GM10248 (cell line): ENCODE measurements around the gene NFE2L3.

Experiments used
- CTCF ChIA-PET: fragments of 300-600 bp; sonication (Branson Sonifier 250); formaldehyde crosslinking; extraction: SDS; loops from one replicate; lab custom pipeline; 2021; ENCODE audit warnings: antibody characterized with exemption; lab: Yijun Ruan, JAX
- POLR2A ChIA-PET: fragments of 350-650 bp; sonication (Branson Sonifier 250); formaldehyde crosslinking; extraction: SDS; loops from one replicate; lab custom pipeline; 2020; ENCODE audit warnings: antibody characterized with exemption; lab: Yijun Ruan, JAX
- DNase-seq: peaks from one replicate; pipeline ENCODE4 v3.0.0; 2012; ENCODE audit errors: extremely low spot score
- TF ChIP-seq, protein P1 (sequence below): IDR thresholded peaks from 2 replicates; pipeline ENCODE4 v1.5.1; 2012; ENCODE audit warnings: mild to moderate bottlenecking, low read depth; ENCODE audit errors: extremely low read depth, missing control alignments, control extremely low read depth

NFE2L3 gene

DNA sequence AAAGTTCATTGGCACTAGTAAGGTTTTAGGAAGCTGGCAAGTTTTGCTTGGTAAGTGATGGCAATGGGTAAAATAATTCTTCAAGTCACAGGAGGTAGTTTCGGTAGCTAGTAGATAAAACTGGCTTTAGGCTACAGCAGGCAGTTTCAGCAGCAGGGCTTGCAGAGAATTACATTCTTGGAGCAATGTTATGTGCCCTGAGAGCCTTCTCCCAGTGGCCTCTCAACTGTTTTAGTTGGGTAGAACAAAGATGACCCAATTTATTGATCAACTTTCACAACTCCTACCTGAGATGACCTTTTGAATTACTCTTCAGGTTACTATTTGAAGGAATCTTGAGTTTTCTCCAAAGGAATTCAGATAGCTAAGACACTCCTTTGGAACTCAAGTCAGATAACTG, 16.4 kb upstream of the NFE2L3 start:
- no peak for DNase-seq
- ChIA-PET CTCF (no interaction called here), POLR2A (no interaction called here)
- TF ChIP-seq, protein P1, sequence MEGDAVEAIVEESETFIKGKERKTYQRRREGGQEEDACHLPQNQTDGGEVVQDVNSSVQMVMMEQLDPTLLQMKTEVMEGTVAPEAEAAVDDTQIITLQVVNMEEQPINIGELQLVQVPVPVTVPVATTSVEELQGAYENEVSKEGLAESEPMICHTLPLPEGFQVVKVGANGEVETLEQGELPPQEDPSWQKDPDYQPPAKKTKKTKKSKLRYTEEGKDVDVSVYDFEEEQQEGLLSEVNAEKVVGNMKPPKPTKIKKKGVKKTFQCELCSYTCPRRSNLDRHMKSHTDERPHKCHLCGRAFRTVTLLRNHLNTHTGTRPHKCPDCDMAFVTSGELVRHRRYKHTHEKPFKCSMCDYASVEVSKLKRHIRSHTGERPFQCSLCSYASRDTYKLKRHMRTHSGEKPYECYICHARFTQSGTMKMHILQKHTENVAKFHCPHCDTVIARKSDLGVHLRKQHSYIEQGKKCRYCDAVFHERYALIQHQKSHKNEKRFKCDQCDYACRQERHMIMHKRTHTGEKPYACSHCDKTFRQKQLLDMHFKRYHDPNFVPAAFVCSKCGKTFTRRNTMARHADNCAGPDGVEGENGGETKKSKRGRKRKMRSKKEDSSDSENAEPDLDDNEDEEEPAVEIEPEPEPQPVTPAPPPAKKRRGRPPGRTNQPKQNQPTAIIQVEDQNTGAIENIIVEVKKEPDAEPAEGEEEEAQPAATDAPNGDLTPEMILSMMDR, result no peak

DNA sequence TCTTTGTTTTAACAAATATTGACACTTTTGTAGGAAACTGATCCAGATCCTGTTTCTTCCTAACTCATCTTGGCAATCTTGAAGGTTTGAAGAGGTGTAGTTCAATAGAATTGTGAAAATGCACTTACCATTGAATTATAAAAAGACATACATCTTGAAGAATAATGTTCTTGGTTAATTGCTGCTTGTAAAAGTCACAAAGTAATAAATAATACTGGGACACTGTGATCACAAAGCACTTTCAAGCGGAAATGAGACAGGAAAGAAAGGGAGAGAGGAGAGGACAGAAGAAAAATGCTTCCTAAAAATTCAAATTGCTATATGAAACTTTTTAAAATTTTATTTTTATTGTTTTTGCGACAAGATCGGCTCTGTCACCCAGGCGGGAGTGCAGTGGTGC, 15.2 kb upstream of the NFE2L3 start:
- ChIA-PET CTCF (no interaction called here), POLR2A (interaction anchor here (0.6 kb wide), 1 partner anchor 244 kb away, joined by 3 read pairs; no protein-coding TSS in a partner anchor)
- TF ChIP-seq, protein P1, result no peak
- DNase-seq, result no peak

DNA sequence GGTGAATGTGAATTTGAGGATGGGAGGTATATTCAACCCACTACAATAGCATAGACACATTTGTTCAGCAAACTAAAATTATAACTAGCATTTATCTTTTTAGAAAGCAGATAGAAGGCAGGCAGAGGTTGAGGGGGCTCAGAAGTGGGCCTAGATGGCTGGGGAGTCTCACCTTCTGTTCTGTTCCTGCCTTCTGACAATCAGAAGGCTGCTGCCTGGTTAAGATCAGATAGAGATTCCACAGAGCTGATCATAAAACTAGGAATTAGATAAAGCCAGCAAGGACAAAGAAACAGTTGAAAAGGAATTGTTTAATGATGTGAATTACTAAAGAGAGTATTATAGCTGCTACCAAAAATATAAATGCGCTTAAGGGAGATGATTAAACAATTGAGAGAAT, 11.6 kb upstream of the NFE2L3 start:
- CTCF ChIA-PET, result interaction anchor here (1.3 to 1.4 kb wide), 2 partner anchors 8 to 37 kb away, joined by 3 read pairs; no protein-coding TSS in a partner anchor
- TF ChIP-seq, protein P1, result no peak
- DNase-seq, result no peak
- POLR2A ChIA-PET, result no interaction called here

DNA sequence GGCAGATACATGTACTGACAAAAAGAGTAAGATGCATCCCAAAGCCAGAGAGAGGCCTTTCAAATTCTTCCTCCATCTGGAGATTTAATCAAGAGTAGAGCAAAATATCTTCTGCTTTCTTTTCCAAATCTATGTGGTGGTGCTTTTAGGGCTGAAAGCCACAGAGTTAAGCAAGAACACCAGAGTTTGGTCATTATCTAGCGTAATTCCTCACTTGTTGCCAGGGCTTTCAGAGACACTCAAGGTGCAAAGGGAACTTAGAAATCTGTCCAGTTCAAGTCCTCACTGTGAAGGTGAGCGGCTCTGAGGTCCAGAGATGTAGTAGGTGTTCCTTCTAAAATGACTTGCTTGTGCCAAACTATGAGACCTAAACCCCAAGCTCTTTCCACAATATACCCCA, 10.9 kb upstream of the NFE2L3 start:
- TF ChIP-seq, protein P1, result no peak
- no peak for DNase-seq
- POLR2A ChIA-PET, result no interaction called here
- CTCF ChIA-PET, result interaction anchor here (1.3 to 1.4 kb wide), 2 partner anchors 9 to 38 kb away, joined by 3 read pairs; no protein-coding TSS in a partner anchor

DNA sequence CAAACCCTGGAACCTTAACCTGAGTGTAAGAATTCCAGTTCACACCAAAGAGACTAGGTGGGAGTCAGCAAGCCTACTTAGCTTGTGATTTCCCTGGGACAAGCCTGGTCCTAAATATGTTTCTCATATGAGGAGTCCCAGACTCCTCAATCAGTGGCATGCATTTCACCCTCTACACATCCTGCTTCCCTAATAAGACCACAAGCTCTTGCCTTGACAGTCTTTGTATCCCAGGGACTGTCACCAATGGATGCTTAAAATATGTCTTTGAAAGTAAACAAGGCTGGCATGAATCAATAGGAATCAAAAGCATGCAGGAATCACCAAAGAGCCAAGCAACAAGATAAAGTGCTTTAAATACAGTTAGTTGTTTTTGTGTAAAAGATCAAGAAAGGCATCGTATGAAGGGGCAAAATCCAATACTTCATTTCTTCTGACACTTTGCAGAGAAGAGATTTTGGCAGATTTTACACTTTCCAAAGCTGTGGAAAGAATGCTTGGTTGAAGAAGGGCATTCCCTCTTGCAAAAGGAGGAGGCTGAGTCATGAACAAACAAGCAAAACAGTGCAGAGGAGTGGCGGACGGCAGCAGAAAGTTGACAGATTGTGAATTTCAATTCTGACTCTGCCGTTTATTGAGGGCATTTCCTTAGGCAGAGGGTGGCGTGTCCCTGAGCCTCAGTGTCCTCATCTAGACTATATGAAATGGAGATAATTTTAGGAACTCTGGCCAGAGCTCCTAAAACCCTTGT, 8.5 kb upstream of the NFE2L3 start:
- ChIA-PET POLR2A (no interaction called here), CTCF (interaction anchor here (1.7 to 2.3 kb wide), 3 partner anchors 11 to 227 kb away, joined by 4 to 6 read pairs (median 6); no protein-coding TSS in a partner anchor)
- DNase-seq, result no peak
- TF ChIP-seq, protein P1, result no peak

DNA sequence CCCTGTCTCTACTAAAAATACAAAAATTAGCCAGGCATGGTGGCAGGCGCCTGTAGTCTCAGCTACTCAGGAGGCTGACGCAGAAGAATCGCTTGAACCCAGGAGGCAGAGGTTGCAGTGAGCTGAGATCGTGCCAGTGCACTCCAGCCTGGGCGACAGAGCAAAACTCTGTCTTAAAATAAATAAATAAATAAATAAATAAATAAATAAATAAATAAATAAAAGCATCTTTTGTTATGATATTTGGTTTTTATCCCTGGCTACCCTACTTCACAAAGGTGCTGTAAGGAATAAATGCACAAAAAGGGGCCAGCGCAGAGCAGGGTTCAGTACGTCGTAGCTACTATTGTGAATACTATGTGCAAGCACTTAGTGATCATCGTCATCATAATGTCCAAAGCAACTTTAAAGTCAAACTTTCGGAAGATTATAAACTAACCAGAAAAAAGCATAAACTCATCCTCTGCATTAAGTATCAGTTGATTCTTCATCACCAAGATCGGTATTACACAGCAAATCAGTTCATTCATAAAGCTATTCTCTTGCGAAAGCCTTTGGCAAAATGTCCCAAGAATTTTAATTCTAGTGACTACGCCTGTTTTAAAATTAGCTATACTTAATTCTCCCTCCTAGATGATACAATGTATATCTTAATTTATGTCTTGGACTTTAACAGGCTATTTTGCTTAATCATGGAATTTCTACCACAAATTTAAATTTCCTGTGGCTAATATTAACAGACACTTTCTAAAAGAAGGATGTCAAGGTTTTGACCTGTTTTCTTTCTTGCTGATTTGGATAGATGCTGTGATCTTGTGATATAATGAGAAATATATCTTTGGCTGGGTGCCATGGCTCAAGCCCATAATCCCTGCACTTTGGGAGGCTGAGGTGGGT, 7.6 kb upstream of the NFE2L3 start:
- no peak for DNase-seq
- CTCF ChIA-PET, result interaction anchor here (1.7 to 2.3 kb wide), 3 partner anchors 12 to 226 kb away, joined by 4 to 6 read pairs (median 6); no protein-coding TSS in a partner anchor
- POLR2A ChIA-PET, result no interaction called here
- TF ChIP-seq, protein P1, result no peak
